22Rv1 (cell line): Measurements from ENCODE around the gene LCA5.

Experiments used
- CTCF ChIP-seq: fragments of 450-650 bp; IDR thresholded peaks from 2 replicates; pipeline ENCODE4 v1.5.1; 2017; ENCODE audit warnings: mild to moderate bottlenecking
- ZFX ChIP-seq: fragments of 450-650 bp; IDR thresholded peaks from 2 replicates; pipeline ENCODE4 v1.6.1; 2017; ENCODE audit warnings: antibody characterized with exemption, borderline replicate concordance

GRCh38 chr6:79498842-79499241, 38.4 kb downstream of the LCA5 start:
- TF ChIP-seq CTCF (no peak), ZFX (no peak)
